SK-N-SH treated with all-trans-retinoic acid at 6 μM for 48 hours (cell line): ENCODE results near the gene GNAQ.

Source experiments
- ARNTL ChIP-seq: fragments of 450-650 bp; formaldehyde crosslinking; IDR thresholded peaks from 2 replicates; pipeline ENCODE4 v1.5.0; 2020; ENCODE audit warnings: low read depth, mild to moderate bottlenecking, moderate library complexity, borderline replicate concordance
- BACH2 ChIP-seq: fragments of 250-450 bp; sonication (Bioruptor Pico); IDR thresholded peaks from 2 replicates; pipeline ENCODE4 v1.9.0; 2021; ENCODE audit warnings: mild to moderate bottlenecking, borderline replicate concordance
- CSDC2 ChIP-seq: fragments of 250-450 bp; sonication (Bioruptor Pico); IDR thresholded peaks from 2 replicates; pipeline ENCODE4 v1.5.0; 2020; ENCODE audit warnings: mild to moderate bottlenecking, moderate library complexity
- ESRRG ChIP-seq: fragments of 250-450 bp; sonication (Bioruptor Pico); IDR thresholded peaks from 2 replicates; pipeline ENCODE4 v1.6.1; 2021; ENCODE audit warnings: mild to moderate bottlenecking
- GLIS3 ChIP-seq: fragments of 250-450 bp; sonication (Bioruptor Pico); IDR thresholded peaks from 2 replicates; pipeline ENCODE4 v1.5.0; 2020; ENCODE audit warnings: mild to moderate bottlenecking, moderate library complexity
- PATZ1 ChIP-seq: fragments of 250-450 bp; sonication (Bioruptor Pico); IDR thresholded peaks from 2 replicates; pipeline ENCODE4 v1.8.0; 2020; ENCODE audit warnings: mild to moderate bottlenecking, moderate library complexity, borderline replicate concordance
- RARB ChIP-seq: fragments of 250-450 bp; sonication (Bioruptor Pico); IDR thresholded peaks from 2 replicates; pipeline ENCODE4 v1.8.0; 2021; ENCODE audit warnings: mild to moderate bottlenecking, moderate library complexity
- TCF4 ChIP-seq: fragments of 250-450 bp; sonication (Bioruptor Pico); IDR thresholded peaks from 2 replicates; pipeline ENCODE4 v1.8.0; 2021; ENCODE audit warnings: mild to moderate bottlenecking, moderate library complexity, borderline replicate concordance
- TOX ChIP-seq: fragments of 250-450 bp; sonication (Bioruptor Pico); IDR thresholded peaks from 2 replicates; pipeline ENCODE4 v1.8.0; 2021; ENCODE audit warnings: mild to moderate bottlenecking, moderate library complexity, borderline replicate concordance
- TSHZ2 ChIP-seq: fragments of 250-450 bp; sonication (Bioruptor Pico); IDR thresholded peaks from 2 replicates; pipeline ENCODE4 v1.5.0; 2020; ENCODE audit warnings: mild to moderate bottlenecking, moderate library complexity
- ZFP3 ChIP-seq: fragments of 250-450 bp; sonication (Bioruptor Pico); IDR thresholded peaks from 2 replicates; pipeline ENCODE4 v1.5.0; 2020; ENCODE audit warnings: mild to moderate bottlenecking, moderate library complexity
- ZNF565 ChIP-seq: fragments of 450-650 bp; formaldehyde crosslinking; conservative IDR thresholded peaks from 2 replicates; pipeline ENCODE4 v1.5.0; 2020; ENCODE audit warnings: low read depth, mild to moderate bottlenecking, moderate library complexity
- TF ChIP-seq, protein P1 (sequence below): fragments of 250-450 bp; sonication (Bioruptor Pico); IDR thresholded peaks from 2 replicates; pipeline ENCODE4 v1.5.1; 2020; ENCODE audit warnings: low read depth, mild to moderate bottlenecking, moderate library complexity

GRCh38 chr9:77714077-77714549 lies 317.5 kb downstream of the GNAQ start:
- TF ChIP-seq RARB (CRISPR knock-in tag): no peak
- TF ChIP-seq BACH2 (CRISPR knock-in tag): no peak
- TF ChIP-seq, protein P1, sequence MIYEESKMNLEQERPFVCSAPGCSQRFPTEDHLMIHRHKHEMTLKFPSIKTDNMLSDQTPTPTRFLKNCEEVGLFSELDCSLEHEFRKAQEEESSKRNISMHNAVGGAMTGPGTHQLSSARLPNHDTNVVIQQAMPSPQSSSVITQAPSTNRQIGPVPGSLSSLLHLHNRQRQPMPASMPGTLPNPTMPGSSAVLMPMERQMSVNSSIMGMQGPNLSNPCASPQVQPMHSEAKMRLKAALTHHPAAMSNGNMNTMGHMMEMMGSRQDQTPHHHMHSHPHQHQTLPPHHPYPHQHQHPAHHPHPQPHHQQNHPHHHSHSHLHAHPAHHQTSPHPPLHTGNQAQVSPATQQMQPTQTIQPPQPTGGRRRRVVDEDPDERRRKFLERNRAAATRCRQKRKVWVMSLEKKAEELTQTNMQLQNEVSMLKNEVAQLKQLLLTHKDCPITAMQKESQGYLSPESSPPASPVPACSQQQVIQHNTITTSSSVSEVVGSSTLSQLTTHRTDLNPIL (CRISPR knock-in tag): no peak
- no peak for TF ChIP-seq TOX (CRISPR knock-in tag)
- TF ChIP-seq ZFP3 (CRISPR knock-in tag): no peak
- TF ChIP-seq ARNTL (CRISPR knock-in tag): no peak
- TF ChIP-seq GLIS3 (CRISPR knock-in tag): no peak
- TF ChIP-seq ZNF565 (CRISPR knock-in tag): no peak
- 0 out of 2 replicates have a peak, but pooled peaks have one; percentile 16 for TF ChIP-seq TSHZ2
- TF ChIP-seq ESRRG (CRISPR knock-in tag): no peak
- no peak for TF ChIP-seq PATZ1 (CRISPR knock-in tag)
- TF ChIP-seq TCF4 (CRISPR knock-in tag): peak; percentile 65; the same call in 1 of the 2 replicates
- no peak for TF ChIP-seq CSDC2 (CRISPR knock-in tag)
